ENCODE results near the gene TEAD2.
"Not testable (repeated sequence)": the region's sequence is repeated elsewhere in the genome, so short reads cannot be mapped to it uniquely, and the experiment has no call there.

The TEAD2 gene

GRCh38 chr19:49316284-49316683 is 45.9 kb downstream of the TEAD2 start:
- no peaks in the 10 kb centered on the region for H4K20me1 ChIP-seq (ENCODE audit: insufficient read depth, low read length)
- no peak overlapping the region for H3K27ac ChIP-seq (ENCODE audit: low read length)
- H3K9me3 ChIP-seq (ENCODE audit: insufficient read depth, low read length), result peaks cover 10% of the 10 kb centered on the region
- no peak overlapping the region for H2AFZ ChIP-seq (ENCODE audit: low read depth, low read length)
- no peak overlapping the region for H3K9ac ChIP-seq (ENCODE audit: low read length)
- no peaks in the 10 kb centered on the region for H3K79me2 ChIP-seq (ENCODE audit: low read length)
- peaks cover 18% of the 10 kb centered on the region for H3K36me3 ChIP-seq (replicated peaks; ENCODE audit: low read depth, low read length)
- H3K27me3 ChIP-seq (ENCODE audit: low read depth, low read length), result no peaks in the 10 kb centered on the region
- H3K4me1 ChIP-seq (ENCODE audit: low read length), result peaks cover 6% of the 10 kb centered on the region; the same call in 1 of the 2 replicates
- no peak overlapping the region for H3K4me2 ChIP-seq (ENCODE audit: low read length)
- TF ChIP-seq CTCF (IDR thresholded peaks at IDR 0.05; ENCODE audit: low read depth, low read length) (no peak), EZH2phosphoT487 (IDR thresholded peaks at IDR 0.05; ENCODE audit: low read depth) (no peak)
- no peak overlapping the region for H3K4me3 ChIP-seq (ENCODE audit: low read length)

- TF ChIP-seq EZH2phosphoT487 (IDR thresholded peaks at IDR 0.05; ENCODE audit: low read depth), result no peak
- TF ChIP-seq CTCF (IDR thresholded peaks at IDR 0.05; ENCODE audit: low read depth, low read length), result no peak
- Histone ChIP-seq H3K79me2 (ENCODE audit: low read length) (no peaks in the 10 kb centered on the region), H3K36me3 (replicated peaks; ENCODE audit: low read depth, low read length) (peaks cover 12% of the 10 kb centered on the region), H3K27ac (ENCODE audit: low read length) (no peak overlapping the region), H3K4me3 (ENCODE audit: low read length) (no peak overlapping the region), H3K9ac (ENCODE audit: low read length) (no peak overlapping the region), H4K20me1 (ENCODE audit: insufficient read depth, low read length) (no peaks in the 10 kb centered on the region), H3K4me1 (ENCODE audit: low read length) (peaks cover 9% of the 10 kb centered on the region; the same call in 1 of the 2 replicates), H3K9me3 (ENCODE audit: insufficient read depth, low read length) (peaks cover 10% of the 10 kb centered on the region), H3K4me2 (ENCODE audit: low read length) (no peak overlapping the region), H3K27me3 (ENCODE audit: low read depth, low read length) (no peaks in the 10 kb centered on the region), H2AFZ (ENCODE audit: low read depth, low read length) (no peak overlapping the region)
Measured at GRCh38 chr19:49315111-49315510, 47.1 kb downstream of the TEAD2 start.

- no peak for TF ChIP-seq EZH2phosphoT487 (IDR thresholded peaks at IDR 0.05; ENCODE audit: low read depth)
- TF ChIP-seq CTCF (IDR thresholded peaks at IDR 0.05; ENCODE audit: low read depth, low read length), result peak; percentile 51
- Histone ChIP-seq H4K20me1 (ENCODE audit: insufficient read depth, low read length) (no peaks in the 10 kb centered on the region), H3K27ac (ENCODE audit: low read length) (no peak overlapping the region), H3K79me2 (ENCODE audit: low read length) (no peaks in the 10 kb centered on the region), H3K9me3 (ENCODE audit: insufficient read depth, low read length) (no peaks in the 10 kb centered on the region), H3K4me2 (ENCODE audit: low read length) (no peak overlapping the region), H2AFZ (ENCODE audit: low read depth, low read length) (no peak overlapping the region), H3K9ac (ENCODE audit: low read length) (no peak overlapping the region), H3K4me3 (ENCODE audit: low read length) (no peak overlapping the region), H3K36me3 (replicated peaks; ENCODE audit: low read depth, low read length) (no peaks in the 10 kb centered on the region), H3K4me1 (ENCODE audit: low read length) (peaks cover 22% of the 10 kb centered on the region), H3K27me3 (ENCODE audit: low read depth, low read length) (no peaks in the 10 kb centered on the region)
Measured at GRCh38 chr19:49309087-49309486, 53.1 kb downstream of the TEAD2 start.

- peak; percentile 45 for TF ChIP-seq CTCF (IDR thresholded peaks at IDR 0.05; ENCODE audit: low read depth, low read length)
- H3K4me3 ChIP-seq (ENCODE audit: low read length); H2AFZ ChIP-seq (ENCODE audit: low read depth, low read length); H3K36me3 ChIP-seq (replicated peaks; ENCODE audit: low read depth, low read length); H3K4me2 ChIP-seq (ENCODE audit: low read length); H3K79me2 ChIP-seq (ENCODE audit: low read length); H3K27me3 ChIP-seq (ENCODE audit: low read depth, low read length); H3K9ac ChIP-seq (ENCODE audit: low read length); H3K9me3 ChIP-seq (ENCODE audit: insufficient read depth, low read length); H3K27ac ChIP-seq (ENCODE audit: low read length); H4K20me1 ChIP-seq (ENCODE audit: insufficient read depth, low read length): not testable (repeated sequence)
- H3K4me1 ChIP-seq (ENCODE audit: low read length), result peaks cover 17% of the 10 kb centered on the region
Measured at GRCh38 chr19:49306734-49307133, 55.5 kb downstream of the TEAD2 start.
